Fibroblast of lung (primary cell): ENCODE measurements around the gene IL6. TPM values are rescaled to one million over a fixed set of nuclear protein-coding genes. Genes with fewer than 3 reads are reported as not detected.

Experiments
- DNase-seq, 2 donors: peaks; one replicate each; pipeline versions ENCODE4 v3.0.0 to v3.0.0-alpha.2; 2010; ENCODE audit warnings: low read depth in 2 of 2
- H2AFZ ChIP-seq: 2 replicates; pipeline ENCODE4 v1.5.1; 2012; ENCODE audit warnings: low read length, control low read depth, inconsistent platforms
- H3K27ac ChIP-seq: 2 replicates; pipeline ENCODE4 v1.5.1; 2011; ENCODE audit warnings: low read length, control low read depth; ENCODE audit not compliant: insufficient read depth
- H3K27me3 ChIP-seq: 2 replicates; pipeline ENCODE4 v1.5.1; 2011; ENCODE audit warnings: mild to moderate bottlenecking, low read length; ENCODE audit not compliant: control insufficient read depth, insufficient read depth
- H3K36me3 ChIP-seq: 2 replicates; pipeline ENCODE4 v1.5.1; 2011; ENCODE audit warnings: low read length; ENCODE audit not compliant: control insufficient read depth, insufficient read depth
- H3K4me1 ChIP-seq: 2 replicates; pipeline ENCODE4 v1.5.1; 2011; ENCODE audit warnings: low read length; ENCODE audit not compliant: control insufficient read depth, insufficient read depth; ENCODE audit errors: extremely low read depth
- H3K4me2 ChIP-seq: 2 replicates; pipeline ENCODE4 v1.5.1; 2011; ENCODE audit warnings: low read length, control low read depth; ENCODE audit not compliant: insufficient read depth; ENCODE audit errors: extremely low read depth
- H3K4me3 ChIP-seq, 4 experiments: fragments of 200-600 bp in 1 of 4; sonication (generic) in 1 of 4; replicated peaks in 1 of 4; 2 replicates each; pipeline ENCODE4 v1.5.1; 2011 to 2016; ENCODE audit warnings: low read length in 4 of 4, low read depth in 3 of 4, mild to moderate bottlenecking in 3 of 4, control low read depth in 2 of 4, inconsistent platforms in 1 of 4, mixed read lengths in 1 of 4; ENCODE audit not compliant: insufficient read depth in 1 of 4; ENCODE audit errors: control extremely low read depth in 1 of 4
- H3K79me2 ChIP-seq: 2 replicates; pipeline ENCODE4 v1.5.1; 2012; ENCODE audit warnings: mild to moderate bottlenecking, low read length, inconsistent platforms; ENCODE audit not compliant: control insufficient read depth, insufficient read depth
- H3K9ac ChIP-seq: 2 replicates; pipeline ENCODE4 v1.5.1; 2011; ENCODE audit warnings: mild to moderate bottlenecking, low read length, control low read depth; ENCODE audit not compliant: insufficient read depth
- H3K9me3 ChIP-seq: 2 replicates; pipeline ENCODE4 v1.5.1; 2012; ENCODE audit warnings: low read depth, low read length; ENCODE audit not compliant: control insufficient read depth, insufficient read depth
- H4K20me1 ChIP-seq: 2 replicates; pipeline ENCODE4 v1.5.1; 2011; ENCODE audit warnings: low read length; ENCODE audit not compliant: control insufficient read depth, insufficient read depth; ENCODE audit errors: extremely low read depth
- EZH2 ChIP-seq: IDR thresholded peaks from 2 replicates; pipeline ENCODE4 v1.5.1; 2012; ENCODE audit warnings: low read length, control low read depth, mild to moderate bottlenecking; ENCODE audit errors: missing control alignments
- polyA plus RNA-seq, 2 donors: library from polyadenylated mRNA; depleted of rRNA in 1 of 2; stranded (reverse) in 1 of 2; unstranded in 1 of 2; fragments of >200 nt; gene quantifications; 2 replicates each; pipeline ENCODE4 v1.2.1, GENCODE V29; 2011 to 2012; ENCODE audit warnings: missing spikeins in 1 of 2
- total RNA-seq: library from RNA; depleted of rRNA; stranded (reverse); fragments of >200 nt; gene quantifications from 2 replicates; pipeline ENCODE4 v1.2.1, GENCODE V29; 2014
- TF ChIP-seq, protein P1 (sequence below), 2 donors: IDR thresholded peaks in 1 of 2; conservative IDR thresholded peaks in 1 of 2; 1 replicate in 1 of 2; 2 replicates in 1 of 2; pipeline ENCODE4 v1.5.1; 2011 to 2012; ENCODE audit warnings: low read length in 2 of 2, control low read depth in 1 of 2, inconsistent platforms in 1 of 2, low read depth in 1 of 2, mild to moderate bottlenecking in 1 of 2

Gene IL6
- total and polyA plus RNA-seq, 2 donors (not counting 1 experiment from before 2014, with no cell fraction given) = 20.2 to 33.7 TPM

DNA sequence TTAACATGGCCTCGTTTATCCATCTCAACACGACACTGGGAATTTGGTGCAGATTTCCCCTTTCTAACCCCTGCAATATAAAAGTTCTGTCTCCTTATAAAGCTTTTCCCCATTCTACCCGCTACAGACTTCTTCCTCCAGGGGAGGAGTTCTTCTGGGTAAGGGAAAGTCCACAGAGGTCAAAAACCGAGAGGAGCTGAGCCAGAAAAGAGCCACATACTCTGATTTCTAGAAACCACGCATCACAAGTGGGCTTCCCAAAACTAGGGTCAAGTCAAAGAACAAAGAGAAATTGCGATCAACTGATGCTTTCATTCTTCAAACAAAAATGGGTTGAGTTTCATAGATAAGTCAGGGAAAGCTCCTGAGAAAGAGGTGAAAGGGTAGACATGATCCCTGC, 6.8 kb downstream of the IL6 start:
- no peak overlapping the region for H3K4me3 ChIP-seq
- no peaks in the 10 kb centered on the region for H4K20me1 ChIP-seq
- no peak overlapping the region for H3K9ac ChIP-seq
- no peak for DNase-seq
- H3K9me3 ChIP-seq = no peaks in the 10 kb centered on the region
- H3K4me1 ChIP-seq = peaks cover 8% of the 10 kb centered on the region
- no peak overlapping the region for H2AFZ ChIP-seq
- no peak overlapping the region for H3K27ac ChIP-seq
- no peaks in the 10 kb centered on the region for H3K27me3 ChIP-seq
- H3K36me3 ChIP-seq = peaks cover 4% of the 10 kb centered on the region
- H3K79me2 ChIP-seq = no peaks in the 10 kb centered on the region
- TF ChIP-seq, protein P1, sequence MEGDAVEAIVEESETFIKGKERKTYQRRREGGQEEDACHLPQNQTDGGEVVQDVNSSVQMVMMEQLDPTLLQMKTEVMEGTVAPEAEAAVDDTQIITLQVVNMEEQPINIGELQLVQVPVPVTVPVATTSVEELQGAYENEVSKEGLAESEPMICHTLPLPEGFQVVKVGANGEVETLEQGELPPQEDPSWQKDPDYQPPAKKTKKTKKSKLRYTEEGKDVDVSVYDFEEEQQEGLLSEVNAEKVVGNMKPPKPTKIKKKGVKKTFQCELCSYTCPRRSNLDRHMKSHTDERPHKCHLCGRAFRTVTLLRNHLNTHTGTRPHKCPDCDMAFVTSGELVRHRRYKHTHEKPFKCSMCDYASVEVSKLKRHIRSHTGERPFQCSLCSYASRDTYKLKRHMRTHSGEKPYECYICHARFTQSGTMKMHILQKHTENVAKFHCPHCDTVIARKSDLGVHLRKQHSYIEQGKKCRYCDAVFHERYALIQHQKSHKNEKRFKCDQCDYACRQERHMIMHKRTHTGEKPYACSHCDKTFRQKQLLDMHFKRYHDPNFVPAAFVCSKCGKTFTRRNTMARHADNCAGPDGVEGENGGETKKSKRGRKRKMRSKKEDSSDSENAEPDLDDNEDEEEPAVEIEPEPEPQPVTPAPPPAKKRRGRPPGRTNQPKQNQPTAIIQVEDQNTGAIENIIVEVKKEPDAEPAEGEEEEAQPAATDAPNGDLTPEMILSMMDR (conservative IDR thresholded peaks at IDR 0.05 in 1 of 2, IDR thresholded peaks at IDR 0.05 in 1 of 2; ENCODE audit: low read depth in 1 of 2, low read length in 2 of 2) = no peak
- no peak for TF ChIP-seq EZH2
- H3K4me2 ChIP-seq = no peak overlapping the region

DNA sequence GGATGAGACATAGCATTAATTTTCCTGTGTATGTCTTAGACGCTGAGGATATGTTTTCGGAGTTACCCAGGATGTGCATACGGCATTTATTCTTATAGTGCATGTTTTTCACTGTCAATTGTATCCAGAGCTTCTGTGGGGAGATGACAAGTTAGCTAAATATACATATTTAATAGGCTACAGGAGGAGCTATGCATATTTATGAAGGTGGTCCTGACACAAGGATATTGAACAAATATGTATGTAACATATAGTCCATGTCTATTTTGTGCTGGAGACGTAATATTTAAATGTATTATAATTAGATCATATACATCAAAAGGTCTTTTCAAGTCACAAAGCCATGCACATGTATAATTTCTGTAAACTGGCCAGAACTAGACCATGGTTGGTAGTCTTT, 16.0 kb downstream of the IL6 start:
- H3K36me3 ChIP-seq = no peaks in the 10 kb centered on the region
- no peak overlapping the region for H3K27ac ChIP-seq
- no peak for TF ChIP-seq EZH2
- TF ChIP-seq, protein P1 (conservative IDR thresholded peaks at IDR 0.05 in 1 of 2, IDR thresholded peaks at IDR 0.05 in 1 of 2; ENCODE audit: low read depth in 1 of 2, low read length in 2 of 2) = no peak

DNA sequence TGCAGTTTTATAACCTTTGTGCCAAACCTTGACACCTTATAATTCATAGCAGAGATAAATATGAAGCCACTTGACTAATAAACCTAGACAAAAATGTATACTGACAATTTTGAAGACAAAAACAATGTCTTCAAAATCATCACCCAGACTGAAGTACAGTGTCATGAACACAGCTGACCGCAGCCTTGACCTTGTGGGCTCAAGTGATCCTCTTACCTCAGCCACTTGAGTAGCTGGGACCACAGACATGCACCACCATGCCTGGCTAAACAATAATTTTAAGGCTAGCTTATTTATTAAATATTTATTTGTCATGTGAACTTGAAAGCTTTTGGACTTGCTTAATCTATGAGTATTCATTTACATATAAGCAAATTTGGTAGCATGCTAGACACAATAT, 24.3 kb downstream of the IL6 start:
- H3K36me3 ChIP-seq = no peaks in the 10 kb centered on the region
- TF ChIP-seq, protein P1 (conservative IDR thresholded peaks at IDR 0.05 in 1 of 2, IDR thresholded peaks at IDR 0.05 in 1 of 2; ENCODE audit: low read depth in 1 of 2, low read length in 2 of 2) = no peak
- no peak for TF ChIP-seq EZH2
- no peak overlapping the region for H3K4me2 ChIP-seq
- no peak overlapping the region for H3K27ac ChIP-seq
- H3K4me3 ChIP-seq = no peak overlapping the region
- H2AFZ ChIP-seq = no peak overlapping the region
- no peaks in the 10 kb centered on the region for H3K9me3 ChIP-seq
- no peaks in the 10 kb centered on the region for H3K27me3 ChIP-seq
- peak in 1 of 2 donors; percentile 31 for DNase-seq
- no peaks in the 10 kb centered on the region for H3K79me2 ChIP-seq
- no peaks in the 10 kb centered on the region for H3K4me1 ChIP-seq
- H4K20me1 ChIP-seq = no peaks in the 10 kb centered on the region
- H3K9ac ChIP-seq = no peak overlapping the region

More for the DNA sequence above, 16.0 kb downstream of the IL6 start:
- Histone ChIP-seq H3K4me2 (no peak overlapping the region), H3K9ac (no peak overlapping the region), H3K4me1 (no peaks in the 10 kb centered on the region), H4K20me1 (no peaks in the 10 kb centered on the region), H3K27me3 (no peaks in the 10 kb centered on the region), H3K9me3 (no peaks in the 10 kb centered on the region), H3K79me2 (no peaks in the 10 kb centered on the region), H3K4me3 (no peak overlapping the region), H2AFZ (no peak overlapping the region)
- DNase-seq = no peak
